Measurements from ENCODE around the gene RGS1. TPM values are rescaled to one million over a fixed set of nuclear protein-coding genes. Genes with fewer than 3 reads are reported as not detected.

Gene RGS1
- total RNA-seq, 1 experiment from 2014 or later, result not detected

DNA sequence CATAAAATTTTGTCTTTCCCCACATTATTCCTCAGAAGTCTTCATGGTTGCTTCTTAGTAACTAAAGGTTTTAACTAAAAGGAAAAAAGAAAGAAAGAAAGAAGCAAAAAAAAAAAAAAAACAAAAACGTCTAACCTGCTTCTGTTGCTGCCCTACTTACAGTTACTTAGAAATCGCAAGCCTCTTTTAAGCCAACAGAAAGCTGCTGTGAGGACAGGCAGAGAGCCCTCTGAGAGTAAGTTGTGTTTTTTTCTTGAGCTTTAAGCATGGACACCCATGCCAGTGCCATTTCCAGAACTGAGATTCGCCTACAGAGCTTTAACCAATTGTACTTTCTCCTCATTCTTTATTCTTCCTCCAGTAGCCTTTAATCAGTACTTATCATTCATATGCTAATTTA, 25.6 kb upstream of the RGS1 start:
- Histone ChIP-seq H3K4me3 (replicated peaks in 1 of 2; ENCODE audit: low read depth in 1 of 2, low read length in 2 of 2) (no peak overlapping the region), H3K9ac (ENCODE audit: low read length) (no peak overlapping the region), H3K9me2 (ENCODE audit: insufficient read depth) (no peaks in the 10 kb centered on the region), H3K4me1 (ENCODE audit: control insufficient read depth in 1 of 2, insufficient read depth in 2 of 2, low read length in 2 of 2) (peaks cover 7 to 18% of the 10 kb centered on the region in 2 experiments; a peak in 3 of 4 replicates), H3K36me3 (ENCODE audit: control insufficient read depth in 1 of 2, insufficient read depth in 2 of 2, low read length in 2 of 2) (no peaks in the 10 kb centered on the region), H3K9me3 (ENCODE audit: control insufficient read depth in 1 of 2, insufficient read depth in 1 of 2, low read depth in 1 of 2, low read length in 2 of 2) (no peaks in the 10 kb centered on the region), H3K79me2 (ENCODE audit: insufficient read depth, low read length) (no peaks in the 10 kb centered on the region), H3K27ac (ENCODE audit: low read depth, low read length) (no peak overlapping the region), H3K27me3 (ENCODE audit: insufficient read depth, low read length) (no peaks in the 10 kb centered on the region), H2AFZ (ENCODE audit: low read depth, low read length, poor library complexity, severe bottlenecking) (no peak overlapping the region), H4K20me1 (ENCODE audit: insufficient read depth) (no peaks in the 10 kb centered on the region), H3K4me2 (ENCODE audit: low read length) (no peak overlapping the region)
- ChIA-PET CTCF (no interaction called here), POLR2A (no interaction called here), RAD21 (ENCODE audit: low non-redundant PET in 1 of 2, low total read pairs in 2 of 2, uncharacterized antibody in 2 of 2, unreplicated experiment in 2 of 2) (no interaction called here)
- intact Hi-C loops (cut with micrococcal nuclease), result no loop called here
- TF ChIP-seq REST (IDR thresholded peaks at IDR 0.05; ENCODE audit: low read depth) (no peak), POLR2A (IDR thresholded peaks at IDR 0.05; ENCODE audit: borderline replicate concordance, extremely low read depth, insufficient read depth, insufficient read length) (no peak), SIN3A (IDR thresholded peaks at IDR 0.05; ENCODE audit: low read depth) (no peak), ATF3 (IDR thresholded peaks at IDR 0.05) (no peak), SP1 (IDR thresholded peaks at IDR 0.05; ENCODE audit: low read depth) (no peak), TCF7L2 (IDR thresholded peaks at IDR 0.05; ENCODE audit: borderline replicate concordance, extremely low read depth, insufficient read depth, insufficient read length) (no peak), EGR1 (IDR thresholded peaks at IDR 0.05; ENCODE audit: low read depth) (no peak), CBX3 (IDR thresholded peaks at IDR 0.05; ENCODE audit: low read depth) (no peak), CEBPB (IDR thresholded peaks at IDR 0.05; ENCODE audit: low read depth) (no peak), JUND (IDR thresholded peaks at IDR 0.05) (no peak), MAX (IDR thresholded peaks at IDR 0.05) (no peak), ELF1 (IDR thresholded peaks at IDR 0.05; ENCODE audit: borderline replicate concordance, low read depth) (no peak), RAD21 (IDR thresholded peaks at IDR 0.05; ENCODE audit: low read depth) (no peak)
- TF ChIP-seq, protein P1, sequence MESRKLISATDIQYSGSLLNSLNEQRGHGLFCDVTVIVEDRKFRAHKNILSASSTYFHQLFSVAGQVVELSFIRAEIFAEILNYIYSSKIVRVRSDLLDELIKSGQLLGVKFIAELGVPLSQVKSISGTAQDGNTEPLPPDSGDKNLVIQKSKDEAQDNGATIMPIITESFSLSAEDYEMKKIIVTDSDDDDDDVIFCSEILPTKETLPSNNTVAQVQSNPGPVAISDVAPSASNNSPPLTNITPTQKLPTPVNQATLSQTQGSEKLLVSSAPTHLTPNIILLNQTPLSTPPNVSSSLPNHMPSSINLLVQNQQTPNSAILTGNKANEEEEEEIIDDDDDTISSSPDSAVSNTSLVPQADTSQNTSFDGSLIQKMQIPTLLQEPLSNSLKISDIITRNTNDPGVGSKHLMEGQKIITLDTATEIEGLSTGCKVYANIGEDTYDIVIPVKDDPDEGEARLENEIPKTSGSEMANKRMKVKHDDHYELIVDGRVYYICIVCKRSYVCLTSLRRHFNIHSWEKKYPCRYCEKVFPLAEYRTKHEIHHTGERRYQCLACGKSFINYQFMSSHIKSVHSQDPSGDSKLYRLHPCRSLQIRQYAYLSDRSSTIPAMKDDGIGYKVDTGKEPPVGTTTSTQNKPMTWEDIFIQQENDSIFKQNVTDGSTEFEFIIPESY (IDR thresholded peaks at IDR 0.05; ENCODE audit: extremely low read depth, insufficient replicate concordance, low read length), result no peak
- TF ChIP-seq, protein P2, sequence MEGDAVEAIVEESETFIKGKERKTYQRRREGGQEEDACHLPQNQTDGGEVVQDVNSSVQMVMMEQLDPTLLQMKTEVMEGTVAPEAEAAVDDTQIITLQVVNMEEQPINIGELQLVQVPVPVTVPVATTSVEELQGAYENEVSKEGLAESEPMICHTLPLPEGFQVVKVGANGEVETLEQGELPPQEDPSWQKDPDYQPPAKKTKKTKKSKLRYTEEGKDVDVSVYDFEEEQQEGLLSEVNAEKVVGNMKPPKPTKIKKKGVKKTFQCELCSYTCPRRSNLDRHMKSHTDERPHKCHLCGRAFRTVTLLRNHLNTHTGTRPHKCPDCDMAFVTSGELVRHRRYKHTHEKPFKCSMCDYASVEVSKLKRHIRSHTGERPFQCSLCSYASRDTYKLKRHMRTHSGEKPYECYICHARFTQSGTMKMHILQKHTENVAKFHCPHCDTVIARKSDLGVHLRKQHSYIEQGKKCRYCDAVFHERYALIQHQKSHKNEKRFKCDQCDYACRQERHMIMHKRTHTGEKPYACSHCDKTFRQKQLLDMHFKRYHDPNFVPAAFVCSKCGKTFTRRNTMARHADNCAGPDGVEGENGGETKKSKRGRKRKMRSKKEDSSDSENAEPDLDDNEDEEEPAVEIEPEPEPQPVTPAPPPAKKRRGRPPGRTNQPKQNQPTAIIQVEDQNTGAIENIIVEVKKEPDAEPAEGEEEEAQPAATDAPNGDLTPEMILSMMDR (IDR thresholded peaks at IDR 0.05 in 2 of 3, conservative IDR thresholded peaks at IDR 0.05 in 1 of 3; ENCODE audit: borderline replicate concordance in 1 of 3, insufficient read depth in 1 of 3, low read depth in 2 of 3, low read length in 2 of 3), result no peak
- DNase-seq (ENCODE audit: low read depth, low spot score), result no peak
- no peak for ATAC-seq
- BruUV-seq (replicated peaks), result no TSS peak

Data from HCT116 (cell line).